HG03575 (cell line): ENCODE measurements around the gene FBXO47.
"Not testable (repeated sequence)": the region's sequence is repeated elsewhere in the genome, so short reads cannot be mapped to it uniquely, and the experiment has no call there.

Experiments
- ATAC-seq: cut with Tn5 transposase; IDR thresholded peaks from one replicate; pipeline ENCODE4 v1.9.1; 2021; ENCODE audit not compliant: unreplicated experiment, insufficient number of reproducible peaks, low FRiP score; ENCODE audit errors: extremely low read depth

Gene FBXO47

GRCh38 chr17:38930782-38931181 lies 36.4 kb downstream of the FBXO47 start:
- ATAC-seq = not testable (repeated sequence)

- no peak for ATAC-seq
Measured at GRCh38 chr17:38926293-38927070, 40.7 kb downstream of the FBXO47 start.

GRCh38 chr17:38925263-38925995 lies 41.8 kb downstream of the FBXO47 start, which contains the start of gene LASP1NB:
TSS of gene LASP1NB (plus strand) at chr17:38925614.
- no peak for ATAC-seq

GRCh38 chr17:38922538-38923297 lies 44.5 kb downstream of the FBXO47 start:
- no peak for ATAC-seq

GRCh38 chr17:38921756-38922411 lies 45.3 kb downstream of the FBXO47 start:
- no peak for ATAC-seq

GRCh38 chr17:38920374-38921291 lies 46.6 kb downstream of the FBXO47 start:
- no peak for ATAC-seq

- no peak for ATAC-seq
Measured at GRCh38 chr17:38919316-38920078, 47.7 kb downstream of the FBXO47 start.

GRCh38 chr17:38918916-38919315 lies 48.3 kb downstream of the FBXO47 start:
- no peak for ATAC-seq

- no peak for ATAC-seq
Measured at GRCh38 chr17:38918129-38918913, 48.9 kb downstream of the FBXO47 start.

GRCh38 chr17:38917259-38917658 lies 49.9 kb downstream of the FBXO47 start:
- ATAC-seq = no peak

GRCh38 chr17:38916771-38917170 lies 50.4 kb downstream of the FBXO47 start:
- no peak for ATAC-seq

- no peak for ATAC-seq
Measured at GRCh38 chr17:38915639-38915995, 51.6 kb downstream of the FBXO47 start.

- ATAC-seq = no peak
Measured at GRCh38 chr17:38914741-38915638, 52.2 kb downstream of the FBXO47 start.

- no peak for ATAC-seq
Measured at GRCh38 chr17:38912221-38912813, 54.9 kb downstream of the FBXO47 start.

GRCh38 chr17:38911731-38912081 lies 55.5 kb downstream of the FBXO47 start:
- ATAC-seq = not testable (repeated sequence)
